SJSA1 (cell line): ENCODE data around the gene MAP3K10. TPM values are rescaled to one million over a fixed set of nuclear protein-coding genes. Genes with fewer than 3 reads are reported as not detected.
A peak's percentile ranks its signal among the peaks of the same experiment; 100 is the strongest.

Source experiments
- DNase-seq, 2 experiments: peaks; one replicate each; pipeline ENCODE4 v3.0.0-alpha.2; 2015 to 2020; ENCODE audit warnings: low spot score in 2 of 2, low read depth in 1 of 2
- H3K27ac ChIP-seq: fragments of 250-450 bp; sonication (Bioruptor Pico); 2 replicates; pipeline ENCODE4 v1.5.1; 2020; ENCODE audit warnings: mild to moderate bottlenecking, moderate library complexity
- H3K27me3 ChIP-seq: fragments of 250-450 bp; sonication (Bioruptor Pico); replicated peaks from 2 replicates; pipeline ENCODE4 v1.5.1; 2020; ENCODE audit warnings: mild to moderate bottlenecking, moderate library complexity
- H3K36me3 ChIP-seq: fragments of 250-450 bp; sonication (Bioruptor Pico); 2 replicates; pipeline ENCODE4 v1.5.1; 2020; ENCODE audit warnings: mild to moderate bottlenecking
- H3K4me1 ChIP-seq: fragments of 250-450 bp; sonication (Bioruptor Pico); replicated peaks from 2 replicates; pipeline ENCODE4 v1.6.1; 2021; ENCODE audit warnings: mild to moderate bottlenecking
- H3K4me3 ChIP-seq: fragments of 250-450 bp; sonication (Bioruptor Pico); 2 replicates; pipeline ENCODE4 v1.5.1; 2020; ENCODE audit warnings: mild to moderate bottlenecking
- H3K9me3 ChIP-seq: fragments of 250-450 bp; sonication (Bioruptor Pico); replicated peaks from 2 replicates; pipeline ENCODE4 v1.5.1; 2020; ENCODE audit warnings: mild to moderate bottlenecking
- total RNA-seq: library from RNA; depleted of rRNA; stranded (reverse); fragments of >200 nt; shearing (Covaris generic); gene quantifications from 2 replicates; pipeline ENCODE4 v1.2.3, GENCODE V29; 2014

MAP3K10 gene
- total RNA-seq, 1 experiment from 2014 or later: 7.4 TPM

- no peaks in the 10 kb centered on the region for H3K9me3 ChIP-seq
These were observed 58.0 kb downstream of the MAP3K10 start for GRCh38 chr19:40249201-40249600.

GRCh38 chr19:40249781-40250180 is 58.6 kb downstream of the MAP3K10 start:
- Histone ChIP-seq H3K4me1 (no peaks in the 10 kb centered on the region), H3K27ac (no peak overlapping the region), H3K9me3 (no peaks in the 10 kb centered on the region), H3K4me3 (no peak overlapping the region), H3K36me3 (peaks cover 19% of the 10 kb centered on the region), H3K27me3 (no peaks in the 10 kb centered on the region)
- no peak for DNase-seq

More at GRCh38 chr19:40249201-40249600, 58.0 kb downstream of the MAP3K10 start:
- Histone ChIP-seq H3K4me3 (no peak overlapping the region), H3K27me3 (no peaks in the 10 kb centered on the region), H3K4me1 (no peaks in the 10 kb centered on the region), H3K27ac (no peak overlapping the region), H3K36me3 (peaks cover 18% of the 10 kb centered on the region)
- DNase-seq: no peak

DNA sequence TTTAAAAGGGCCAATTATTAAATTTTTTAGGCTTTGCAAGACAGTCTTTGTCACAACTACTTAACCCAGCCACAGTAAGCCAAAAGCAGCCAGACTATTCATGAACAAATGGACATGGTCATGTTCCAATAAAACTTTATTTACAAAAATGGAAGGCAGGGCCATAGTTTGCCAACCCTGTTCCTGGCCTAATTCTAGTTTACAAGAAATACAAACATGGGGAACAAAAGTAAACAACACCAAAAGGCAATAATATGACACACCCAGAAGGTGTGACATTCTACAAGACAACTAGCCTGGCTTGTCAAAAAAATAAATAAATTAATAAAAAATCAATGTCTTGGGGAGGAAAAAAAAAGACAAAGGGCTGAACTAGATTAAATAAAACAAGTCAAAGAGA is 60.0 kb downstream of the MAP3K10 start:
- Histone ChIP-seq H3K27me3 (no peaks in the 10 kb centered on the region), H3K27ac (0 out of 2 replicates have a peak overlapping the region, but pooled peaks have one; percentile 8), H3K4me1 (no peaks in the 10 kb centered on the region), H3K36me3 (peaks cover 30% of the 10 kb centered on the region), H3K4me3 (no peak overlapping the region), H3K9me3 (no peaks in the 10 kb centered on the region)
- no peak for DNase-seq

GRCh38 chr19:40251991-40252390 is 60.8 kb downstream of the MAP3K10 start:
- Histone ChIP-seq H3K36me3 (peaks cover 37% of the 10 kb centered on the region), H3K27me3 (no peaks in the 10 kb centered on the region), H3K9me3 (no peaks in the 10 kb centered on the region), H3K4me3 (no peak overlapping the region), H3K27ac (no peak overlapping the region), H3K4me1 (no peaks in the 10 kb centered on the region)
- no peak for DNase-seq

GRCh38 chr19:40252395-40252794 is 61.2 kb downstream of the MAP3K10 start:
- H3K4me3 ChIP-seq: no peak overlapping the region
- H3K4me1 ChIP-seq: no peaks in the 10 kb centered on the region
- peaks cover 39% of the 10 kb centered on the region for H3K36me3 ChIP-seq
- H3K27ac ChIP-seq: no peak overlapping the region
- no peaks in the 10 kb centered on the region for H3K9me3 ChIP-seq
- no peak for DNase-seq
- H3K27me3 ChIP-seq: no peaks in the 10 kb centered on the region

GRCh38 chr19:40253611-40254092 is 62.4 kb downstream of the MAP3K10 start:
- H3K4me3 ChIP-seq: no peak overlapping the region
- H3K27me3 ChIP-seq: no peaks in the 10 kb centered on the region
- DNase-seq: no peak
- peaks cover 39% of the 10 kb centered on the region for H3K36me3 ChIP-seq
- no peak overlapping the region for H3K27ac ChIP-seq
- H3K4me1 ChIP-seq: no peaks in the 10 kb centered on the region
- H3K9me3 ChIP-seq: no peaks in the 10 kb centered on the region

- Histone ChIP-seq H3K27me3 (no peaks in the 10 kb centered on the region), H3K4me1 (no peaks in the 10 kb centered on the region), H3K9me3 (no peaks in the 10 kb centered on the region), H3K36me3 (peaks cover 39% of the 10 kb centered on the region), H3K27ac (no peak overlapping the region), H3K4me3 (no peak overlapping the region)
- DNase-seq: no peak
These were observed 63.6 kb downstream of the MAP3K10 start for GRCh38 chr19:40254714-40255418.

- H3K9me3 ChIP-seq: no peaks in the 10 kb centered on the region
- no peak overlapping the region for H3K4me3 ChIP-seq
- peaks cover 39% of the 10 kb centered on the region for H3K36me3 ChIP-seq
- no peak overlapping the region for H3K27ac ChIP-seq
- H3K4me1 ChIP-seq: no peaks in the 10 kb centered on the region
- DNase-seq: no peak
- no peaks in the 10 kb centered on the region for H3K27me3 ChIP-seq
These were observed 64.5 kb downstream of the MAP3K10 start for GRCh38 chr19:40255619-40256166.

DNA sequence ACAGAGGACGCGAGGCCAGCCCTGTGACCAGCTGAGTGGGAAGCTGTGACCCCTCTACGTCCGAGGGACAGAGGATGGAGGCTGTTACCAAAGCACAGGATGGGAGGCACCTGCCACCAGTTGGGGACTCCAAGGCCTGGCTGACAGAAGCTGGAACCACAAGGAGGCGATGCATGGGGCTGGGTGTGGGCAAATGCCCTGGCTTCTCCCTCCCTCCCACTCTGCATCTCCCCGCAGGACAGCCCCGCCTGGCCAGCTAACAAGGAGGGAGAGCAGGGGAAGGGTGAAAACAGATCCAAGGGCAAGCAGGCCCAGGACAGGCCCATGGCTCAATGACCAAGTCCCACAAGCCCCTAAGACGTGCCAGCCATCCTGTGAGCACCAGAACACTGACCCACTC is 65.3 kb downstream of the MAP3K10 start:
- H3K9me3 ChIP-seq: no peaks in the 10 kb centered on the region
- H3K36me3 ChIP-seq: peaks cover 35% of the 10 kb centered on the region
- no peak for DNase-seq
- no peak overlapping the region for H3K4me3 ChIP-seq
- no peaks in the 10 kb centered on the region for H3K27me3 ChIP-seq
- H3K27ac ChIP-seq: no peak overlapping the region
- no peaks in the 10 kb centered on the region for H3K4me1 ChIP-seq

- no peaks in the 10 kb centered on the region for H3K27me3 ChIP-seq
- no peak for DNase-seq
- H3K9me3 ChIP-seq: no peaks in the 10 kb centered on the region
- H3K36me3 ChIP-seq: peaks cover 32% of the 10 kb centered on the region
- no peaks in the 10 kb centered on the region for H3K4me1 ChIP-seq
- H3K4me3 ChIP-seq: no peak overlapping the region
- H3K27ac ChIP-seq: no peak overlapping the region
These were observed 65.9 kb downstream of the MAP3K10 start for GRCh38 chr19:40257096-40257517.

DNA sequence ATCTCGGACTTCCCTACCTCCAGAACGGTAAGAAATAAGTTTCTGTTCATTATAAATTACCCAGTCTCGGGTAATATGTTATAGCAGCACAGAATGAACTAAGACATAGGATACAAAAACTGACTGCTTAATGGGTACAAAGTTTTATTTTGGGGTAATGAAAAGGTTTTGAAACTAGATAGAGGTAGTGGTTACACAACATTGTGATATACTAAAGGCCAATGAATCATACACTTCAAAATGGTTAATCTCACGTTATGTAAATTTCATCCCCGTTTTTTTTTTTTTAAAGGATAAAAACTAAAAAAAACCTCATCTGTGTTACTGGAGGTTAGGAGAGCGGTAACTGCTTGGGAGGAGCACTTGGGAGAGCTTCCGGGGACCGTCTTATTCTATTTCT is 70.4 kb downstream of the MAP3K10 start:
- Histone ChIP-seq H3K27ac (no peak overlapping the region), H3K4me3 (no peak overlapping the region), H3K9me3 (no peaks in the 10 kb centered on the region), H3K36me3 (peaks cover 25% of the 10 kb centered on the region), H3K27me3 (no peaks in the 10 kb centered on the region), H3K4me1 (no peaks in the 10 kb centered on the region)
- no peak for DNase-seq

GRCh38 chr19:40262422-40262821 is 71.2 kb downstream of the MAP3K10 start:
- H3K27me3 ChIP-seq: no peaks in the 10 kb centered on the region
- H3K36me3 ChIP-seq: peaks cover 20% of the 10 kb centered on the region
- DNase-seq: no peak
- H3K4me3 ChIP-seq: no peak overlapping the region
- no peaks in the 10 kb centered on the region for H3K9me3 ChIP-seq
- H3K27ac ChIP-seq: no peak overlapping the region
- H3K4me1 ChIP-seq: no peaks in the 10 kb centered on the region

DNA sequence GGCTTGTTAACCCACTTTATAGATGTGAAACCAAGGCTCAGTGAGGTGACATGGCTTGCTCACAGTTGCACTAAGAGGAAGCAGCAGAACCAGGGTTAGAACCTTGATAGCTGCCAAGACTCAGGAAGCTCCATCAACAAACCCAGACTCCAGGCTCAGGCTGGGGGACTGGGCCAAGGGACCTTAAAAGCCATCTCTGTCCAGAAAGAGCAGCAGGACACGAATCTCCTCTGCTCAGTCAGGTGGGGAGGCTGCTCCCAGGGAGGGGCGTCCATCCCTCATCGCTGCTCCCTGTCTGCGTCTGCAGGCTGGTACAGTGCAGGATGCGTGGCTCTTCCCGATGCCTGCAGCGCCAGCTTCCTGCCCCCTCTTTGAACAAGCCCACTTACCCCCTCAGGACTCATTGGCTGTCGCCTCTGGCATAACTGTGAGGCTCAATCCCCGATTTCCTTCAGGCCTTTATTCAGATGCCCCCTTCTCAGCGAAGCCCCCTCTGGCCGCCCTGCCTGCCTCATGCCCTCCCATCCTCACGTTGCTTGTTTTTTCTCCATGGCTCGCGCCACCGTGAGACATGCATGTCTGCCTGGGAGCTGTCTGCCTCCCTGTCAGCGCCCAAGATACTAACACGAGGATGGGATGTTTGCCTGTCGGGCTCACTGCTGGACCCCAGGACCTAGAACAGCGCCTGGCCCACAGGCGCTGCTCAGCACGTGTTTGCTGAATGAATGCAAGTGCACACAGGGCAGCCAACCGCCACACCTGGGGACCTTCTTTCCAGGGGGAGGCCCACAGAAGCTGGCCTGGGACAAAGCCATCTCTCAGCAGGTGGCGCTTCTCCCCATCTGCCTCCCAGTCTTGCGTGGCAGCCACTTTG is 72.5 kb downstream of the MAP3K10 start:
- H3K9me3 ChIP-seq: no peaks in the 10 kb centered on the region
- H3K4me1 ChIP-seq: no peaks in the 10 kb centered on the region
- no peak overlapping the region for H3K4me3 ChIP-seq
- peaks cover 20% of the 10 kb centered on the region for H3K36me3 ChIP-seq
- H3K27ac ChIP-seq: no peak overlapping the region
- no peaks in the 10 kb centered on the region for H3K27me3 ChIP-seq
- no peak for DNase-seq
